Esophagus (tissue), 2 donors: ENCODE data around the gene GNG4. TPM values are rescaled to one million over a fixed set of nuclear protein-coding genes. Genes with fewer than 3 reads are reported as not detected.
"Not testable (repeated sequence)": the region's sequence is repeated elsewhere in the genome, so short reads cannot be mapped to it uniquely, and the experiment has no call there.

Source experiments
- H3K27ac ChIP-seq, 2 donors: one replicate each; pipeline ENCODE4 v1.5.1; 2013; ENCODE audit warnings: low read depth in 2 of 2, mild to moderate bottlenecking in 2 of 2, inconsistent platforms in 1 of 2, low read length in 1 of 2, moderate library complexity in 1 of 2
- H3K27me3 ChIP-seq, 2 donors: one replicate each; pipeline ENCODE4 v1.6.1; 2013; ENCODE audit warnings: low read length in 2 of 2, control low read depth in 1 of 2, mild to moderate bottlenecking in 1 of 2; ENCODE audit not compliant: insufficient read depth in 2 of 2, control insufficient read depth in 1 of 2
- H3K36me3 ChIP-seq, 2 donors: one replicate each; pipeline ENCODE4 v1.6.1; 2013; ENCODE audit warnings: low read length in 1 of 2; ENCODE audit not compliant: control insufficient read depth in 2 of 2, insufficient read depth in 2 of 2
- H3K4me1 ChIP-seq, 2 donors: one replicate each; pipeline ENCODE4 v1.6.1; 2013; ENCODE audit warnings: low read length in 1 of 2; ENCODE audit not compliant: control insufficient read depth in 2 of 2, insufficient read depth in 2 of 2
- H3K4me3 ChIP-seq, 2 donors: one replicate each; pipeline ENCODE4 v1.5.1; 2013; ENCODE audit warnings: low read length in 2 of 2, mild to moderate bottlenecking in 2 of 2, low read depth in 1 of 2, moderate library complexity in 1 of 2
- H3K9me3 ChIP-seq, 2 donors: one replicate each; pipeline ENCODE4 v1.6.1; 2013; ENCODE audit warnings: mild to moderate bottlenecking in 2 of 2, low read depth in 1 of 2, low read length in 1 of 2, moderate library complexity in 1 of 2; ENCODE audit not compliant: control insufficient read depth in 2 of 2, insufficient read depth in 1 of 2
- WGBS, 2 donors: extraction: QIAGEN DNeasy Blood & Tissue Kit; methylation state at CpG; one replicate each; pipeline ENCODE4 v1.1.7; 2013; 5-methylcytosine and 5-hydroxymethylcytosine counted together
- polyA plus RNA-seq, 2 donors: library from polyadenylated mRNA; stranded (reverse); fragments of 200-250 nt; gene quantifications; one replicate each; pipeline ENCODE4 v1.2.3, GENCODE V29; 2013
- donor health status: healthy with polysubstance abuse.
- donor health status: Bipolar disorder and iron deficiency.

Gene GNG4
- polyA plus RNA-seq, 2 donors: 8.1 to 10.9 TPM

DNA sequence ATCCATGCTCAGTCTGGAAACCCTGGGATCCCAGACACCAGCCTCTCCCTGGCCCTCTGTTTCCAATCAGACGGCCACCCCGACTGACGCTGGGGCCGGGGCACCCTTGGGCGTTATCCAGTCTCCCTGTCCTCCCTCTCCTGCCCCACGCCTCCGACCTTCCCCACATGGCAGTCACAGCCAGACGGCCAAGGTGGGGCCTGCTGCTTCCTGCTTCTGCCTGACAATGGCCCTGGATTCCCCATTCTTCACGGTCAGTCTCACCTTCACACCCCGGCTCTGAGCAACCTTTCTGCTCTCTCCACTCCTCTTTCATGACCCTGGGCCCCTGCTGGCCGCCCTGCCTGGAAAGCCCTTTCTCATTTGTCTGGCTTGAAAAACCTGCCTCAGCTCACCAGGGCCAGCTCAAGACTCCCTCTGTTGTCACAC, 6.6 kb downstream of the GNG4 start:
- Histone ChIP-seq H3K27me3 (no peaks in the 10 kb centered on the region), H3K36me3 (no peaks in the 10 kb centered on the region), H3K4me1 (peaks cover 0 to 5% of the 10 kb centered on the region in 2 donors), H3K4me3 (no peak overlapping the region), H3K9me3 (no peaks in the 10 kb centered on the region), H3K27ac (peak overlapping the region; percentile 53 to 91)
- 56 to 61% methylated on average over 11 of the region's 11 CpGs for WGBS, 2 donors

DNA sequence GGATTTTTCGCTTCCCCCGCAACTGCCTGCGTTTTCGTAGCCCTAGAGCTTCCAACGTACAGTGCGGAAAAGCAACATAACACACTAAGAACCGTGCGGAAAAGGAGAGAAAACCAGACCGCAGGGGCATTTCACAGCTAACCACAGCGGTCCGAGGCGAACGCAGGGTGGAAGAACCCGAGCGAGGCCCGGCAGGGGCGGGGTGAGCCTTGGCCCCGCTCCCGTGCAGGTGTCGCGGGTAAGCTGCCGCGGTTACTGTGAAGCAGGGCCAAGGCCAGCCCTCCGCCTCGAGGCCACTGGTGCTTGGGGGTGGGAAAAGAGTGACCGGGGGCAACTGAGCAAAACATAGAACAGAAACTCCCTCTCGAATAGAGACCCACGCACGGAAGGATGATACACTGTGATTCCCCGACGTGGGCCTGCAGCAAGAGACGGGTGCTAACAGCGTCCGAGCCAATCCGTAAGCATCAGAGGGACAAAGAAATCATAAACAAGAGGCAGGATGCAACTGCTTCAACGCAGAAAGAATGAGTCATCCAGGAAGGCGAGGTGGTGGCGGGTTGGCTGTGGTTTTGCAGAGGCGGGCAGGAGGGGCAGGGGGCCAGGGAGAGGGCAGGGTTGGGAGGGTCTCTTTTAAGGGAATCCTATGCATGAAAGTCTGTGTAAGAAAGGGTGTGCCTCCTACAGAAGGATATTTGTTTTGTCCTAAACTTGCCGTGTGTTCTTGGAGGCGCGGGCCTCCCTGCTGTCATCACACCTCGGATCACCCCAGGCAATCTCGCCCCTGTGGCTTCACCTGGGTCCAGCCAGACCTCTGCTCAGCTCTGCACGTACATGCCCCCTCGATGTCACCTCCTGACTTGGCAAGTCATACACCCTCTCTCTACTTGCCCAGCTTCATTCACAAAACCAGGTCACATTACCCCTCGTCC, 7.3 kb downstream of the GNG4 start:
- Histone ChIP-seq H3K36me3 (no peaks in the 10 kb centered on the region), H3K4me3 (peak overlapping the region; percentile 28 to 31), H3K27me3 (no peaks in the 10 kb centered on the region), H3K9me3 (no peaks in the 10 kb centered on the region), H3K4me1 (peaks cover 0 to 5% of the 10 kb centered on the region in 2 donors), H3K27ac (peak overlapping the region; percentile 72 to 91)
- 30 to 31% methylated on average over 47 of the region's 47 CpGs for WGBS, 2 donors

DNA sequence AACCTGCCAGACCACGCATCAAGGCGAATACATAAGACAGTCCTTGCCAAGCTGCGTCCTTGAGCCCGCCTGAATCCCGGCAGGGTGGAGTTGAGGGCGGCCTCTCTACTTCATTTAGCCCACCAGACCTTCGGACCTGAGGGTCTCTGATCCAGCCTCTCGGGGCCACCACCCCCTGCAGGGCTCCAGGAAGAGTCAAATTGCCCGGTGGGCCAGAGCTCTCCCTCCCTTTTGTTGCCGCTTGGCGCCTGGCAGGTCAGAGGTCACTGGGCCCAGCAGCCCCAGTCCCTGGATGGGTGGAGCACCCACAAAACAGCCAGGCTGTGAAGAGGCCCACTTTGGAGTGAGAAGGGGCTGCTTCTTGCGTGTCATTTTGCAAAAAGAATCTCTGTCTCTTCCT, 9.0 kb downstream of the GNG4 start:
- 90 to 93% methylated on average over 12 of the region's 12 CpGs for WGBS, 2 donors
- no peak overlapping the region for H3K27ac ChIP-seq
- H3K4me3 ChIP-seq: no peak overlapping the region
- no peaks in the 10 kb centered on the region for H3K9me3 ChIP-seq
- no peaks in the 10 kb centered on the region for H3K36me3 ChIP-seq
- peaks cover 0 to 7% of the 10 kb centered on the region in 2 donors for H3K4me1 ChIP-seq
- no peaks in the 10 kb centered on the region for H3K27me3 ChIP-seq

DNA sequence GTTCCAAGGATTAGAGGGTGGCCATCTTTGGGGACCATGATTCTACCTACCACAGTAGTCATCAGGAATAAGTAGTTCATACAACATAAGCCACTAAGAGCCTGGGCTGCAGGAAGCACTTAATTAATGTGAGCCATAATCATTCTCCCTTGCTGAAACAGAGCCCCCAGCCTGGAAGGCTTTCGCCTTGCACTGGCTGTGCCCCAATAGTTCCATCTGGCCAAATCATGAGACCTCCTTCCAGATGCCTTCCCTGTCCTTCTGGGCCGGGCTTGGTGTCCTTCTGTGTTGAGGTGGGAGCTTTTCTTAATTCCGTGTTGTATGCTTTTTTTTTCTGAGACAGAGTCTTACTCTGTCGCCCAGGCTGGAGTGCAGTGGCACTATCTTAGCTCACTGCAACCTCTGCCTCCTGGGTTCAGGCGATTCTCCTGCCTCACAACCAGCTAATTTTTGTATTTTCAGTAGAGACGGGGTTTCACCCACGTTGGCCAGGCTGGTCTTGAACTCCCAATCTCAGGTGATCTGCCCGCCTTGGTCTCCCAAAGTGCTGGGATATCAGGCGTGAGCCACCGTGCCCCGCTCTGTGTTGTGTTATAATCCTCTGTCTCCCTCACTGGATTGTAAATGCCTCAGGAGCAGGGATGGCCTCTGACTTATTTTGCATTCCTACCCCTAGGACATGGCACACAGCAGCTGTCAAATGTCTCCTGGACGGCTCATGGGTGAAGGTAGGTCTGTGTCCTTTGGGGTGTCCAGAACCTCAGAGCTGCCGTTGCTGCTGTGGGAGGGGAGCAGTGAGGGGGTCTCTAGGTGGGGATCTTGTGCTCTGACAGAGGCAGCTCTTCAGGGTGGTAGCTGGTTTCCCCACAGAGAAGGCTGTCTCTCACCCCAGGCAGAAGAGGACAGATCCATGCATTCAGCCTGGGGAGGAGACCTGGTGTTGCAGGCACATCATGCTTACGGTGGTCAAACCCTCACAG, 10.1 kb downstream of the GNG4 start:
- 75 to 88% methylated on average over 14 of the region's 14 CpGs for WGBS, 2 donors
- Histone ChIP-seq H3K27ac (no peak overlapping the region), H3K36me3 (no peaks in the 10 kb centered on the region), H3K4me1 (peaks cover 0 to 7% of the 10 kb centered on the region in 2 donors), H3K27me3 (no peaks in the 10 kb centered on the region), H3K4me3 (no peak overlapping the region), H3K9me3 (no peaks in the 10 kb centered on the region)

DNA sequence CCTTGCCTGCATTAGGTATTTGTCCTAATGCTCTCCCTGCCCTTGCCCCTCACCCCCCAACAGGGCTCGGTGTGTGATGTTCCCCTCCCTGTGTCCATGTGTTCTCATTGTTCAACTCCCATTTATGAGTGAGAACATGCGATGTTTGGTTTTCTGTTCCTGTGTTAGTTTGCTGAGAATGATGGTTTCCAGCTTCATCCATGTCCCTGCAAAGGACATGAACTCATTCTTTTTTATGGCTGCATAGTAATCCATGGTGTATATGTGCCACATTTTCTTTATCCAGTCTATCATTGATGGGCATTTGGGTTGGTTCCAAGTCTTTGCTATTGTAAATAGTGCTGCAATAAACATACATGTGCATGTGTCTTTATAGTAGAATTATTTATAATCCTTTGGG, 11.0 kb downstream of the GNG4 start:
- 95 to 98% methylated on average over 2 of the region's 2 CpGs for WGBS, 2 donors
- H3K4me1 ChIP-seq, H3K4me3 ChIP-seq, H3K36me3 ChIP-seq, H3K27ac ChIP-seq, H3K9me3 ChIP-seq, H3K27me3 ChIP-seq: not testable (repeated sequence)

DNA sequence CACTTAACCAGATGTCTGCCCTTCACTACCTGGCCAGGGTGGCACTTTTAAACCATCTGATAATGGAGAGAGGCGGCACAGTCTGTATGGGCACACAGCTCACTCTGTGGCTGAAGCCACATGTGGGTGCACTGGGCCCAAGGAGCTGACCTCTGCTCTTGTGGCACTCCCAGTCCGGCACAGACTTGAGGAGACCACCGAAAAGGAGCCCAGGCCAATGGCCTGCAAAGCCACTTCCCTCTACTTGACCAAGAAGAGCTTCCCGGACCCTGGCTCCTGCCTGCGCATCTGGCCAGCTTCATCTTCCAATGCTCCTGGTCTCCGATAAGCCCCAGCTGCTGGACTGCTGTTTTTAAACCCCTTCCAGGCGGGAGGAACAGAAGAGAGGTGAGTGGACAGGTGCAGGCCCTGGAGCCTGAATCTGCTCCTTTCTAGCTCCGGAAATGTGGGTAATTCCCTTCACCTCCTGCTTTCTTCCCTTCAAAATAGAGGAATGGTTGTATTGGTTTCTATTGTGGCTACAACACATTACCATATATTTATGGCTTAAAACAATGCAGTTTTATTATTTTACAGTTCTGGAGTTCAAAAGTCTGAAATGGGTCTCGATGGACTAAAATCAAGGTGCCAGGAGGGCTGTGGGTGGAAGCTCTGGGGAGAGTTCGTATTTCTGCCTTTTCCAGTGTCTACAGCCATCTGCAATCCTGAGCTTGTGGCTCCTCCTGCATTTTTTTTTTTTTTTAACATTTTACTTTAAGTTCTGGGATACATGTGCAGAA, 11.6 kb downstream of the GNG4 start:
- H3K4me3 ChIP-seq: no peak overlapping the region
- H3K36me3 ChIP-seq: no peaks in the 10 kb centered on the region
- WGBS, 2 donors: 85 to 94% methylated on average over 10 of the region's 10 CpGs
- H3K9me3 ChIP-seq: no peaks in the 10 kb centered on the region
- H3K27ac ChIP-seq: no peak overlapping the region
- H3K4me1 ChIP-seq: peaks cover 4 to 7% of the 10 kb centered on the region in 2 donors
- no peaks in the 10 kb centered on the region for H3K27me3 ChIP-seq

DNA sequence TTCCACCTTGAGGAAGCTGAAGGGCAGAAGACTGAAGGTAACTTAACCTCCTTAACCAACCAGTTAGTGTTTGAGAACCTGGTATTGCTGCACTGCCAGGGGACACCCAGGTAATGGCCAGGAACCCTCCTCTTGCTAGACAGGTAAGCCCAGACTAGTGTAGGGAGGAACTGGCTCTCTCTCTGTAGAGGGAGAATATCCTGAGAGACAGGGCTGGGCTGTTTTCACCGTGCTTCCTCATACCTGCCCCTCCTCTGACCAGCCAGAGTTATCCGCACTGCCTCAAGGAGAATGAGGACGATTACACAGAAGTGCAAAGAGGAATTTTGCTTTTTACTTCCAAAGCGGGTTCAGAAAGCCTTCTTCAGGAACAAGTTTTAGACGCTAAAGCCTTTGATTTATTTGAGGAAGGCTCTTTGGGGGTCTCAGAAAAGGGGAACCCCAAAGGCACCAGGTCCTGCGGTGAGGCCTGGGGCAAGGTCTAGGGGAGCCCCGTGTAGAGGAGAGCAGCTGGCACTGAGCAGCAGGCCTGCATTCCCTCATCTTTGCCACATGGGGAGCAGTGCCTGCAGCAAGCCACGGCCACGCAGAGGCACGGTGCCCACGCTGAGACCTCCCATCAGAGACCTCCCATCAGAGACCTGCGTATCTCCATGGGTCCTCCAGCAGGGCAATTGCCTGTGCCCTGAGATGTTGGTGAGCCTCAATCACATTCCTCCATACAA, 13.5 kb downstream of the GNG4 start:
- Histone ChIP-seq H3K4me1 (peaks cover 2 to 4% of the 10 kb centered on the region in 2 donors), H3K4me3 (no peak overlapping the region)
- WGBS, 2 donors: 62 to 69% methylated on average over 12 of the region's 12 CpGs

DNA sequence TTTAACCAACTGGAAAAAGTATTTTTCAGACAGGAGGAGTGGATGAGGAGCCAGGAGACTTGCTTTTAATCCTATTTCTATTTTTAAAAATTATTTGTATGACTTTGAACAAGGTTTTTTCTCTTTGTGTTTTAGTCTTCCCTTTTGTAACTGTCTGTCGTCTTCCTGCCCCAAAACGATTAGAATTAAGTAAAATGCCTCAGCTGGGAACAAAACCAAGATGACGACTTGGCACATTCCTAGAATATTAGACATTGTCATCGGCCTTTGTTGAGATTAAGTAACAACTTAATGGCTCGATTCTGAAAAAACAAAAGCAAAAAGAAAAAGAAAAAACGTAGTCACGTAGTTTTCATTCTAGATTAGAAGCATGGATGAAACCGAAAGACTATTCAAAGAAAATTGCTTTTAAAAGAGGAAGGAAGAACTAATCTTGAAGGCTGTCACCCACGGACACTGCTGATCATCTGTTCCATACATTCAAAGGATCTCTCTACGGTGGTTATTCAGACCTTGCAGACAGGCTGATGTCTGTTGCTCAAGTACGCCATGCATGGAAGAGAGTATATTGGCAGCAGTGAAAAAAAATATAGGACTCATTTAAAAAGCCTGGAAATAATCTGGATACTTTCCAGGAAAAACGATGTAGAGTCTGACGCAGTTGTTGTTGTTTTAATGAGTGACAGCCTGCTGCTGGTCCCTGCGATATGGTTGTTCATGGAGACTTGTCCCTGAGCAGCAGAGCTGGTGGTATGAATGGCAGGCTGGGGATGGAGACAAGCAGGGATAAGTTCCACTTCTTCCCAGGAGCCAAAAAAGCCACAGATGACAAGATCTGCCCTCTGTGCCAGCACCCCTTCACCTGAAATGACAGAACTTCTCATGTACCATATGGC, 16.8 kb downstream of the GNG4 start:
- Histone ChIP-seq H3K27ac (peak overlapping the region in 1 of 2 donors; percentile 33), H3K36me3 (no peaks in the 10 kb centered on the region), H3K9me3 (no peaks in the 10 kb centered on the region), H3K4me1 (peaks cover 2 to 4% of the 10 kb centered on the region in 2 donors), H3K4me3 (peak overlapping the region in 1 of 2 donors; percentile 13), H3K27me3 (no peaks in the 10 kb centered on the region)
- 10 to 30% methylated on average over 14 of the region's 14 CpGs for WGBS, 2 donors

More for the DNA sequence above, 13.5 kb downstream of the GNG4 start:
- Histone ChIP-seq H3K27me3 (no peaks in the 10 kb centered on the region), H3K9me3 (no peaks in the 10 kb centered on the region), H3K27ac (peak overlapping the region; percentile 38 to 65), H3K36me3 (no peaks in the 10 kb centered on the region)
